HepG2 (cell line): ENCODE data around the gene SLAIN2. TPM values are rescaled to one million over a fixed set of nuclear protein-coding genes. Genes with fewer than 3 reads are reported as not detected.

ENCODE experiments used
- ATAC-seq: fragments of 200-7000 bp; cut with Tn5 transposase; 3 replicates; pipeline ENCODE4 v1.9.1; 2020; ENCODE audit warnings: mild to moderate bottlenecking, moderate library complexity
- BruUV-seq: library from RNA; stranded (reverse); fragments of 400-500 nt; replicated peaks from 2 replicates; lab custom pipeline; 2021; lab: Mats Ljungman, UMichigan
- CTCF ChIA-PET: fragments of 300-600 bp; formaldehyde crosslinking; extraction: SDS; loops from one replicate; lab custom pipeline; 2021; ENCODE audit warnings: low total read pairs, inconsistent platforms, low intra/inter-chr PET ratio; lab: Yijun Ruan, JAX
- POLR2A ChIA-PET: fragments of 350-600 bp; sonication (Branson Sonifier 250); formaldehyde crosslinking; loops from one replicate; lab custom pipeline; 2020; ENCODE audit warnings: antibody characterized with exemption, inconsistent platforms; lab: Yijun Ruan, JAX
- DNase-seq: peaks from one replicate; pipeline ENCODE4 v3.0.0-alpha.2; 2015; ENCODE audit warnings: low spot score
- FAIRE-seq: peaks from 3 replicates; lab custom pipeline; 2011; peaks lifted over from hg19 to GRCh38; lab: Jason Lieb, UNC
- H2AFZ ChIP-seq: one replicate; pipeline ENCODE4 v1.6.1; 2011; ENCODE audit warnings: low read length, inconsistent platforms
- H3K27ac ChIP-seq: fragments of 300-600 bp; 3 replicates; pipeline ENCODE4 v1.8.0; 2011; ENCODE audit warnings: mixed run types, mild to moderate bottlenecking, mixed read lengths, low read length, inconsistent platforms; ENCODE audit not compliant: insufficient read depth; ENCODE audit errors: extremely low read length
- H3K27me3 ChIP-seq, 2 experiments: fragments of 200-600 bp in 1 of 2; 2 replicates in 1 of 2; 3 replicates in 1 of 2; pipeline versions ENCODE4 v1.6.0 to v1.8.0; 2011; ENCODE audit warnings: low read length in 2 of 2, mild to moderate bottlenecking in 2 of 2, moderate library complexity in 2 of 2, inconsistent platforms in 1 of 2; ENCODE audit not compliant: insufficient read depth in 2 of 2, control insufficient read depth in 1 of 2
- H3K36me3 ChIP-seq, 2 experiments: fragments of 200-600 bp in 1 of 2; replicated peaks in 1 of 2; 2 replicates in 1 of 2; 3 replicates in 1 of 2; pipeline versions ENCODE4 v1.5.1 to v1.8.0; 2011; ENCODE audit warnings: low read length in 2 of 2, inconsistent platforms in 1 of 2; ENCODE audit not compliant: insufficient read depth in 2 of 2, control insufficient read depth in 1 of 2
- H3K4me1 ChIP-seq: 2 replicates; pipeline ENCODE4 v1.5.1; 2012; ENCODE audit warnings: low read length, inconsistent platforms; ENCODE audit not compliant: insufficient read depth
- H3K4me2 ChIP-seq: 2 replicates; pipeline ENCODE4 v1.6.0; 2011; ENCODE audit warnings: low read depth, low read length, inconsistent platforms
- H3K4me3 ChIP-seq, 3 experiments: fragments of 200-600 bp in 1 of 3; sonication (generic), shearing (Covaris generic) in 1 of 3; replicated peaks in 1 of 3; 2 replicates each; pipeline ENCODE4 v1.5.1; 2011 to 2016; ENCODE audit warnings: low read length in 3 of 3, inconsistent platforms in 2 of 3, low read depth in 2 of 3, mild to moderate bottlenecking in 2 of 3, control low read depth in 1 of 3, mixed read lengths in 1 of 3; ENCODE audit not compliant: insufficient read depth in 1 of 3
- H3K79me2 ChIP-seq: one replicate; pipeline ENCODE4 v1.6.1; 2011; ENCODE audit warnings: low read length, inconsistent platforms; ENCODE audit not compliant: insufficient read depth
- H3K9ac ChIP-seq: 2 replicates; pipeline ENCODE4 v1.6.0; 2011; ENCODE audit warnings: mild to moderate bottlenecking, low read depth, low read length, inconsistent platforms; ENCODE audit not compliant: insufficient read depth
- H3K9me3 ChIP-seq: 2 replicates; pipeline ENCODE4 v1.5.1; 2012; ENCODE audit warnings: mild to moderate bottlenecking, low read length
- H4K20me1 ChIP-seq: 2 replicates; pipeline ENCODE4 v1.6.0; 2011; ENCODE audit warnings: inconsistent platforms, mild to moderate bottlenecking, low read length, moderate library complexity; ENCODE audit not compliant: insufficient read depth
- GPN1 ChIP-seq: sonication (generic); formaldehyde crosslinking; IDR thresholded peaks from 2 replicates; pipeline ENCODE4 v1.5.1; 2020; ENCODE audit warnings: missing genetic modification reagents, borderline replicate concordance
- HCFC1 ChIP-seq: fragments of 150-350 bp; IDR thresholded peaks from 2 replicates; pipeline ENCODE4 v1.6.1; 2014; ENCODE audit warnings: low read depth, low read length
- KLF13 ChIP-seq: sonication (generic); formaldehyde crosslinking; IDR thresholded peaks from 2 replicates; pipeline ENCODE4 v1.4.0; 2020; ENCODE audit warnings: mild to moderate bottlenecking, missing genetic modification reagents
- MYNN ChIP-seq: sonication (generic); formaldehyde crosslinking; IDR thresholded peaks from 2 replicates; pipeline ENCODE4 v1.4.0; 2020; ENCODE audit warnings: mild to moderate bottlenecking, low read depth, missing genetic modification reagents
- RBM22 ChIP-seq: fragments of 200-400 bp; formaldehyde crosslinking; optimal IDR thresholded peaks from 2 replicates; pipeline ENCODE3; 2017; ENCODE audit warnings: mild to moderate bottlenecking, low read length, moderate library complexity
- WIZ ChIP-seq: sonication (generic); formaldehyde crosslinking; IDR thresholded peaks from 2 replicates; pipeline ENCODE4 v1.5.1; 2020; ENCODE audit warnings: mild to moderate bottlenecking, missing genetic modification reagents
- ZFX ChIP-seq: sonication (generic); formaldehyde crosslinking; IDR thresholded peaks from 2 replicates; pipeline ENCODE4 v1.4.0; 2020; ENCODE audit warnings: mild to moderate bottlenecking, low read depth, missing genetic modification reagents, moderate library complexity
- ZNF143 ChIP-seq: sonication (generic); formaldehyde crosslinking; IDR thresholded peaks from 2 replicates; pipeline ENCODE4 v1.4.0; 2020; ENCODE audit warnings: missing genetic modification reagents
- ZNF34 ChIP-seq: sonication (generic); formaldehyde crosslinking; IDR thresholded peaks from 2 replicates; pipeline ENCODE4 v1.4.0; 2020; ENCODE audit warnings: mild to moderate bottlenecking, missing genetic modification reagents, borderline replicate concordance
- ZNF432 ChIP-seq: sonication (generic); formaldehyde crosslinking; IDR thresholded peaks from 2 replicates; pipeline ENCODE4 v1.5.0; 2020; ENCODE audit warnings: missing genetic modification reagents, mild to moderate bottlenecking, borderline replicate concordance
- ZNF616 ChIP-seq: sonication (generic); formaldehyde crosslinking; IDR thresholded peaks from 2 replicates; pipeline ENCODE4 v1.5.0; 2020; ENCODE audit warnings: low read depth, mild to moderate bottlenecking, missing genetic modification reagents
- ZNF775 ChIP-seq: sonication (generic); formaldehyde crosslinking; IDR thresholded peaks from 2 replicates; pipeline ENCODE4 v1.4.0; 2020; ENCODE audit warnings: missing genetic modification reagents, mild to moderate bottlenecking, moderate library complexity, borderline replicate concordance
- WGBS: methylation state at CpG from one replicate; pipeline ENCODE4 v1.1.6; 2017; ENCODE audit warnings: low lambda C conversion rate; 5-methylcytosine and 5-hydroxymethylcytosine counted together
- in situ Hi-C: cut with HindIII; loops from 2 replicates; pipeline ENCODE4 v1.10.0; 2017; ENCODE audit warnings: low pct_unique_long_range_greater_than_20kb; ENCODE audit not compliant: extremely low pct_ligation_motif_present
- intact Hi-C: fragments of 100-400 bp; cut with micrococcal nuclease; formaldehyde crosslinking; loops from one replicate; pipeline ENCODE4 v1.10.0; 2022; ENCODE audit not compliant: unreplicated experiment
- polyA plus RNA-seq, 8 experiments: library from polyadenylated mRNA; depleted of rRNA in 3 of 8; stranded (reverse) in 7 of 8; unstranded in 1 of 8; fragments of >200 nt; fragmentation: Illumina TruSeq in 4 of 8; extraction: Trizol in 4 of 8; gene quantifications; 2 replicates each; pipeline versions ENCODE4 v1.2.1 to v1.2.3, GENCODE V29; 2011 to 2016; ENCODE audit warnings: low read depth in 4 of 8, missing spikeins in 1 of 8, mixed read lengths in 1 of 8; ENCODE audit not compliant: insufficient read depth in 1 of 8
- total RNA-seq, 5 experiments: library from RNA; depleted of rRNA; stranded (reverse); fragments of >200 nt; fragmentation: Illumina TruSeq; extraction: Trizol; gene quantifications; 2 replicates each; pipeline ENCODE4 v1.2.3, GENCODE V29; 2016; ENCODE audit warnings: low read depth in 1 of 5
- TF ChIP-seq, protein P1 (sequence below): fragments of 450-650 bp; IDR thresholded peaks from 2 replicates; pipeline ENCODE4 v1.6.1; 2017; ENCODE audit warnings: mild to moderate bottlenecking
- TF ChIP-seq, protein P2 (sequence below): sonication (generic); formaldehyde crosslinking; IDR thresholded peaks from 2 replicates; pipeline ENCODE4 v1.4.0; 2020; ENCODE audit warnings: missing genetic modification reagents
- TF ChIP-seq, protein P3 (sequence below): sonication (generic); formaldehyde crosslinking; IDR thresholded peaks from 2 replicates; pipeline ENCODE4 v1.4.0; 2020; ENCODE audit warnings: mild to moderate bottlenecking, missing genetic modification reagents

Gene SLAIN2
- total and polyA plus RNA-seq, 2 of the 13 experiments (the other 11 are each of a cell fraction or from before 2014, with no cell fraction given) = 20.7 to 22.5 TPM

DNA sequence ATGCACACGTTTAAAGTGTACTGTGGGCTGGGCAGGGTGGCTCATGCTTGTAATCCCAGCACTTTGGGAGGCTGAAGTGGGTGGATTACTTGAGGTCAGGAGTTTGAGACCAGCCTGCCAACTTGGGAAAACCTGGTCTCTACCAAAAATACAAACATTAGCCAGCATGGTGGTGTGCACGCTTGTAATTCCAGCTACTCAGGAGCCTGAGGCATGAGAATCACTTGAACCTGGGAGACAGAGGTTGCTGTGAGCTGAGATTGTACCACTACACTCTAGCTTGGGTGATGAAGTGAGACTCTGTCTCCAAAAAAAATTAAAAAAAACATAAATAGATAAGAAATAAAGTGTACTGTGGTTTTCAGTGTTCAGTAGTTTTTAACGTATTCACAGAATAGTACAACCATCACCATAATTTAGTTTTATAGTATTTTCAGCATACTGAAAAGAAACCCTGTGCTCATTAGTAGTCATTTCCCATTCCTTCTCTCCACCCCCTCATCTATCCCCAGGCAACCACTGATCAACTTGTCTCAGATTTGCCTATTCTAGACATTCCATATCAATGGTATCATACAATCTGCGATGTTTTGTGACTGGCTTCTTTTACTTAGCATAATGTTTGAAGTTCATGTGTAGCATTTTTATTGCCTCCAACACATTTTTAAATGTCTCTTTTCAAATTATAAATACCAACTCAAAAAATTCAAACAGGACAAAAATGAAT lies 19.1 kb downstream of the SLAIN2 start:
- H3K27ac ChIP-seq = no peak overlapping the region
- H3K4me3 ChIP-seq = no peak overlapping the region
- no peaks in the 10 kb centered on the region for H3K36me3 ChIP-seq
- intact Hi-C loops = no loop called here
- no TSS peak for BruUV-seq
- ChIA-PET CTCF (no interaction called here), POLR2A (no interaction called here)
- H3K4me1 ChIP-seq = no peaks in the 10 kb centered on the region
- no peak for FAIRE-seq
- ATAC-seq = no peak
- H3K9ac ChIP-seq = no peak overlapping the region
- H4K20me1 ChIP-seq = no peaks in the 10 kb centered on the region
- 98% methylated on average over 4 of the region's 4 CpGs for WGBS
- in situ Hi-C loops = no loop called here
- H2AFZ ChIP-seq = no peak overlapping the region
- peaks cover 15% of the 10 kb centered on the region for H3K79me2 ChIP-seq
- H3K9me3 ChIP-seq = no peaks in the 10 kb centered on the region
- DNase-seq = no peak
- no peak overlapping the region for H3K4me2 ChIP-seq
- no peaks in the 10 kb centered on the region for H3K27me3 ChIP-seq
- TF ChIP-seq ZNF616 (no peak), MYNN (no peak), ZNF143 (CRISPR knock-in tag) (no peak), WIZ (CRISPR knock-in tag) (no peak), RBM22 (no peak), ZNF34 (CRISPR knock-in tag) (no peak), HCFC1 (no peak), KLF13 (CRISPR knock-in tag) (no peak), ZNF775 (CRISPR knock-in tag) (no peak), GPN1 (CRISPR knock-in tag) (no peak), ZFX (CRISPR knock-in tag) (no peak), ZNF432 (no peak)
- TF ChIP-seq, protein P1, sequence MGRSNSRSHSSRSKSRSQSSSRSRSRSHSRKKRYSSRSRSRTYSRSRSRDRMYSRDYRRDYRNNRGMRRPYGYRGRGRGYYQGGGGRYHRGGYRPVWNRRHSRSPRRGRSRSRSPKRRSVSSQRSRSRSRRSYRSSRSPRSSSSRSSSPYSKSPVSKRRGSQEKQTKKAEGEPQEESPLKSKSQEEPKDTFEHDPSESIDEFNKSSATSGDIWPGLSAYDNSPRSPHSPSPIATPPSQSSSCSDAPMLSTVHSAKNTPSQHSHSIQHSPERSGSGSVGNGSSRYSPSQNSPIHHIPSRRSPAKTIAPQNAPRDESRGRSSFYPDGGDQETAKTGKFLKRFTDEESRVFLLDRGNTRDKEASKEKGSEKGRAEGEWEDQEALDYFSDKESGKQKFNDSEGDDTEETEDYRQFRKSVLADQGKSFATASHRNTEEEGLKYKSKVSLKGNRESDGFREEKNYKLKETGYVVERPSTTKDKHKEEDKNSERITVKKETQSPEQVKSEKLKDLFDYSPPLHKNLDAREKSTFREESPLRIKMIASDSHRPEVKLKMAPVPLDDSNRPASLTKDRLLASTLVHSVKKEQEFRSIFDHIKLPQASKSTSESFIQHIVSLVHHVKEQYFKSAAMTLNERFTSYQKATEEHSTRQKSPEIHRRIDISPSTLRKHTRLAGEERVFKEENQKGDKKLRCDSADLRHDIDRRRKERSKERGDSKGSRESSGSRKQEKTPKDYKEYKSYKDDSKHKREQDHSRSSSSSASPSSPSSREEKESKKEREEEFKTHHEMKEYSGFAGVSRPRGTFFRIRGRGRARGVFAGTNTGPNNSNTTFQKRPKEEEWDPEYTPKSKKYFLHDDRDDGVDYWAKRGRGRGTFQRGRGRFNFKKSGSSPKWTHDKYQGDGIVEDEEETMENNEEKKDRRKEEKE = no peak
- TF ChIP-seq, protein P2, sequence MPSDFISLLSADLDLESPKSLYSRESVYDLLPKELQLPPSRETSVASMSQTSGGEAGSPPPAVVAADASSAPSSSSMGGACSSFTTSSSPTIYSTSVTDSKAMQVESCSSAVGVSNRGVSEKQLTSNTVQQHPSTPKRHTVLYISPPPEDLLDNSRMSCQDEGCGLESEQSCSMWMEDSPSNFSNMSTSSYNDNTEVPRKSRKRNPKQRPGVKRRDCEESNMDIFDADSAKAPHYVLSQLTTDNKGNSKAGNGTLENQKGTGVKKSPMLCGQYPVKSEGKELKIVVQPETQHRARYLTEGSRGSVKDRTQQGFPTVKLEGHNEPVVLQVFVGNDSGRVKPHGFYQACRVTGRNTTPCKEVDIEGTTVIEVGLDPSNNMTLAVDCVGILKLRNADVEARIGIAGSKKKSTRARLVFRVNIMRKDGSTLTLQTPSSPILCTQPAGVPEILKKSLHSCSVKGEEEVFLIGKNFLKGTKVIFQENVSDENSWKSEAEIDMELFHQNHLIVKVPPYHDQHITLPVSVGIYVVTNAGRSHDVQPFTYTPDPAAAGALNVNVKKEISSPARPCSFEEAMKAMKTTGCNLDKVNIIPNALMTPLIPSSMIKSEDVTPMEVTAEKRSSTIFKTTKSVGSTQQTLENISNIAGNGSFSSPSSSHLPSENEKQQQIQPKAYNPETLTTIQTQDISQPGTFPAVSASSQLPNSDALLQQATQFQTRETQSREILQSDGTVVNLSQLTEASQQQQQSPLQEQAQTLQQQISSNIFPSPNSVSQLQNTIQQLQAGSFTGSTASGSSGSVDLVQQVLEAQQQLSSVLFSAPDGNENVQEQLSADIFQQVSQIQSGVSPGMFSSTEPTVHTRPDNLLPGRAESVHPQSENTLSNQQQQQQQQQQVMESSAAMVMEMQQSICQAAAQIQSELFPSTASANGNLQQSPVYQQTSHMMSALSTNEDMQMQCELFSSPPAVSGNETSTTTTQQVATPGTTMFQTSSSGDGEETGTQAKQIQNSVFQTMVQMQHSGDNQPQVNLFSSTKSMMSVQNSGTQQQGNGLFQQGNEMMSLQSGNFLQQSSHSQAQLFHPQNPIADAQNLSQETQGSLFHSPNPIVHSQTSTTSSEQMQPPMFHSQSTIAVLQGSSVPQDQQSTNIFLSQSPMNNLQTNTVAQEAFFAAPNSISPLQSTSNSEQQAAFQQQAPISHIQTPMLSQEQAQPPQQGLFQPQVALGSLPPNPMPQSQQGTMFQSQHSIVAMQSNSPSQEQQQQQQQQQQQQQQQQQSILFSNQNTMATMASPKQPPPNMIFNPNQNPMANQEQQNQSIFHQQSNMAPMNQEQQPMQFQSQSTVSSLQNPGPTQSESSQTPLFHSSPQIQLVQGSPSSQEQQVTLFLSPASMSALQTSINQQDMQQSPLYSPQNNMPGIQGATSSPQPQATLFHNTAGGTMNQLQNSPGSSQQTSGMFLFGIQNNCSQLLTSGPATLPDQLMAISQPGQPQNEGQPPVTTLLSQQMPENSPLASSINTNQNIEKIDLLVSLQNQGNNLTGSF = no peak
- TF ChIP-seq, protein P3, sequence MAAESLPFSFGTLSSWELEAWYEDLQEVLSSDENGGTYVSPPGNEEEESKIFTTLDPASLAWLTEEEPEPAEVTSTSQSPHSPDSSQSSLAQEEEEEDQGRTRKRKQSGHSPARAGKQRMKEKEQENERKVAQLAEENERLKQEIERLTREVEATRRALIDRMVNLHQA (CRISPR knock-in tag) = no peak
